GM04503 (cell line): Measurements from ENCODE around the gene CALCOCO2.
"Not testable (repeated sequence)": the region's sequence is repeated elsewhere in the genome, so short reads cannot be mapped to it uniquely, and the experiment has no call there.

Source experiments
- DNase-seq: peaks from one replicate; pipeline ENCODE4 v3.0.0-alpha.2; 2012; ENCODE audit warnings: low read depth

Gene CALCOCO2

GRCh38 chr17:48830840-48831548 is at the start of gene CALCOCO2:
CALCOCO2 (plus strand) TSS chr17:48831035; CDS start chr17:48841708, 10,673 bp downstream.
- peak; percentile 49 for DNase-seq

- DNase-seq: no peak
These were observed 43.0 kb upstream of the CALCOCO2 start for GRCh38 chr17:48787828-48788227.

- no peak for DNase-seq
These were observed 40.2 kb upstream of the CALCOCO2 start for GRCh38 chr17:48790607-48791127.

- peak; percentile 37 for DNase-seq
These were observed 39.5 kb upstream of the CALCOCO2 start for GRCh38 chr17:48791128-48792032.

GRCh38 chr17:48792033-48792798 is 38.6 kb upstream of the CALCOCO2 start:
- no peak for DNase-seq

GRCh38 chr17:48795444-48796162 is 35.2 kb upstream of the CALCOCO2 start:
- peak; percentile 83 for DNase-seq

- not testable (repeated sequence) for DNase-seq
These were observed 34.7 kb upstream of the CALCOCO2 start for GRCh38 chr17:48796163-48796522.

GRCh38 chr17:48799069-48799723 is 31.6 kb upstream of the CALCOCO2 start:
- DNase-seq: no peak

- DNase-seq: no peak
These were observed 30.1 kb upstream of the CALCOCO2 start for GRCh38 chr17:48800626-48801217.

GRCh38 chr17:48804936-48805411 is 25.9 kb upstream of the CALCOCO2 start:
- no peak for DNase-seq

- DNase-seq: no peak
These were observed 21.7 kb upstream of the CALCOCO2 start for GRCh38 chr17:48809182-48809581.

- DNase-seq: no peak
These were observed 18.8 kb upstream of the CALCOCO2 start for GRCh38 chr17:48812001-48812400.

- no peak for DNase-seq
These were observed 16.3 kb upstream of the CALCOCO2 start for GRCh38 chr17:48814504-48814903.

- DNase-seq: no peak
These were observed 15.5 kb upstream of the CALCOCO2 start for GRCh38 chr17:48815311-48815710.

- DNase-seq: no peak
These were observed 14.4 kb upstream of the CALCOCO2 start for GRCh38 chr17:48816438-48816773.

GRCh38 chr17:48816774-48817590 is 13.9 kb upstream of the CALCOCO2 start, which contains the start of gene TTLL6:
TTLL6 (minus strand) TSS chr17:48817229; CDS start chr17:48817072, 157 bp downstream.
- no peak for DNase-seq

- no peak for DNase-seq
These were observed 12.4 kb upstream of the CALCOCO2 start for GRCh38 chr17:48818361-48818841.

- DNase-seq: no peak
These were observed 11.4 kb upstream of the CALCOCO2 start for GRCh38 chr17:48819466-48819865.

- DNase-seq: not testable (repeated sequence)
These were observed 9.9 kb upstream of the CALCOCO2 start for GRCh38 chr17:48820936-48821335.
